Measurements from ENCODE around the gene DPF3.

Gene DPF3

GRCh38 chr14:72607386-72608130, 286.3 kb downstream of the DPF3 start:
- CTCF ChIA-PET: interaction anchor here (1.4 kb wide), 1 partner anchor 93 kb away, joined by 4 read pairs; no protein-coding TSS in a partner anchor
- POLR2A ChIA-PET: no interaction called here
- no peak for TF ChIP-seq CTCF (IDR thresholded peaks at IDR 0.05; ENCODE audit: control extremely low read depth, extremely low read depth, low read depth, missing control alignments)
- DNase-seq (ENCODE audit: extremely low spot score): no peak

GRCh38 chr14:72606879-72607278, 287.0 kb downstream of the DPF3 start:
- TF ChIP-seq CTCF (IDR thresholded peaks at IDR 0.05; ENCODE audit: control extremely low read depth, extremely low read depth, low read depth, missing control alignments): no peak
- ChIA-PET CTCF (no interaction called here), POLR2A (no interaction called here)
- DNase-seq (ENCODE audit: extremely low spot score): no peak

GRCh38 chr14:72605921-72606220, 288.0 kb downstream of the DPF3 start:
- POLR2A ChIA-PET: no interaction called here
- no peak for TF ChIP-seq CTCF (IDR thresholded peaks at IDR 0.05; ENCODE audit: control extremely low read depth, extremely low read depth, low read depth, missing control alignments)
- DNase-seq (ENCODE audit: extremely low spot score): no peak
- CTCF ChIA-PET: no interaction called here

GRCh38 chr14:72605096-72605920, 288.6 kb downstream of the DPF3 start:
- ChIA-PET POLR2A (no interaction called here), CTCF (no interaction called here)
- no peak for TF ChIP-seq CTCF (IDR thresholded peaks at IDR 0.05; ENCODE audit: control extremely low read depth, extremely low read depth, low read depth, missing control alignments)
- no peak for DNase-seq (ENCODE audit: extremely low spot score)

- POLR2A ChIA-PET: no interaction called here
- no peak for DNase-seq (ENCODE audit: extremely low spot score)
- CTCF ChIA-PET: no interaction called here
- no peak for TF ChIP-seq CTCF (IDR thresholded peaks at IDR 0.05; ENCODE audit: control extremely low read depth, extremely low read depth, low read depth, missing control alignments)
These were observed 289.8 kb downstream of the DPF3 start for GRCh38 chr14:72604133-72604532.

- ChIA-PET POLR2A (no interaction called here), CTCF (no interaction called here)
- no peak for DNase-seq (ENCODE audit: extremely low spot score)
- TF ChIP-seq CTCF (IDR thresholded peaks at IDR 0.05; ENCODE audit: control extremely low read depth, extremely low read depth, low read depth, missing control alignments): no peak
These were observed 290.3 kb downstream of the DPF3 start for GRCh38 chr14:72603639-72604038.

Measured in GM10248 (cell line).